Stimulated activated CD8-positive, alpha-beta memory T cell treated with anti-CD3 and anti-CD28 coated beads, Interleukin-12 subunit alpha, Interleukin-12 subunit beta, amount 100 ng/mL, for 24 hours (primary cell): ENCODE measurements around the gene SPDYE18.
"Not testable (repeated sequence)": the region's sequence is repeated elsewhere in the genome, so short reads cannot be mapped to it uniquely, and the experiment has no call there.

Experiments
- DNase-seq: peaks from one replicate; pipeline ENCODE4 v3.0.0-alpha.2; 2020; ENCODE audit errors: extremely low read depth

Gene SPDYE18

GRCh38 chr7:77006127-77007110 is 55.9 kb downstream of the SPDYE18 start:
- not testable (repeated sequence) for DNase-seq

GRCh38 chr7:77005461-77006057 is 56.8 kb downstream of the SPDYE18 start:
- DNase-seq: not testable (repeated sequence)

- not testable (repeated sequence) for DNase-seq
These were observed 58.2 kb downstream of the SPDYE18 start for GRCh38 chr7:77004151-77004550.

GRCh38 chr7:77003241-77003640 is 59.1 kb downstream of the SPDYE18 start:
- DNase-seq: not testable (repeated sequence)

- DNase-seq: not testable (repeated sequence)
These were observed 59.6 kb downstream of the SPDYE18 start for GRCh38 chr7:77002678-77003233.

- not testable (repeated sequence) for DNase-seq
These were observed 60.3 kb downstream of the SPDYE18 start for GRCh38 chr7:77002104-77002503.
